HS-27A (cell line): ENCODE measurements around the gene TMUB1.
"Not testable (repeated sequence)": the region's sequence is repeated elsewhere in the genome, so short reads cannot be mapped to it uniquely, and the experiment has no call there.

Experiments used
- DNase-seq: peaks from one replicate; pipeline ENCODE4 v3.0.0-alpha.2; 2012; ENCODE audit warnings: low read depth, missing footprints

The TMUB1 gene

GRCh38 chr7:151053096-151053495, 30.2 kb downstream of the TMUB1 start:
- no peak for DNase-seq

GRCh38 chr7:151051108-151051507, 32.2 kb downstream of the TMUB1 start:
- DNase-seq = no peak

DNA sequence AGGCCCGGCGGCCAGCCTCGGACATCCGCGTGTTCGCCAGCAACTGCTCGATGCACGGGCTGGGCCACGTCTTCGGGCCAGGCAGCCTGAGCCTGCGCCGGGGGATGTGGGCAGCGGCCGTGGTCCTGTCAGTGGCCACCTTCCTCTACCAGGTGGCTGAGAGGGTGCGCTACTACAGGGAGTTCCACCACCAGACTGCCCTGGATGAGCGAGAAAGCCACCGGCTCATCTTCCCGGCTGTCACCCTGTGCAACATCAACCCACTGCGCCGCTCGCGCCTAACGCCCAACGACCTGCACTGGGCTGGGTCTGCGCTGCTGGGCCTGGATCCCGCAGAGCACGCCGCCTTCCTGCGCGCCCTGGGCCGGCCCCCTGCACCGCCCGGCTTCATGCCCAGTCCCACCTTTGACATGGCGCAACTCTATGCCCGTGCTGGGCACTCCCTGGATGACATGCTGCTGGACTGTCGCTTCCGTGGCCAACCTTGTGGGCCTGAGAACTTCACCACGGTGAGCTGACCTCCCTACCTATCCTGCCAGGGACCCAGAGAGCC, 34.3 kb downstream of the TMUB1 start:
- no peak for DNase-seq

DNA sequence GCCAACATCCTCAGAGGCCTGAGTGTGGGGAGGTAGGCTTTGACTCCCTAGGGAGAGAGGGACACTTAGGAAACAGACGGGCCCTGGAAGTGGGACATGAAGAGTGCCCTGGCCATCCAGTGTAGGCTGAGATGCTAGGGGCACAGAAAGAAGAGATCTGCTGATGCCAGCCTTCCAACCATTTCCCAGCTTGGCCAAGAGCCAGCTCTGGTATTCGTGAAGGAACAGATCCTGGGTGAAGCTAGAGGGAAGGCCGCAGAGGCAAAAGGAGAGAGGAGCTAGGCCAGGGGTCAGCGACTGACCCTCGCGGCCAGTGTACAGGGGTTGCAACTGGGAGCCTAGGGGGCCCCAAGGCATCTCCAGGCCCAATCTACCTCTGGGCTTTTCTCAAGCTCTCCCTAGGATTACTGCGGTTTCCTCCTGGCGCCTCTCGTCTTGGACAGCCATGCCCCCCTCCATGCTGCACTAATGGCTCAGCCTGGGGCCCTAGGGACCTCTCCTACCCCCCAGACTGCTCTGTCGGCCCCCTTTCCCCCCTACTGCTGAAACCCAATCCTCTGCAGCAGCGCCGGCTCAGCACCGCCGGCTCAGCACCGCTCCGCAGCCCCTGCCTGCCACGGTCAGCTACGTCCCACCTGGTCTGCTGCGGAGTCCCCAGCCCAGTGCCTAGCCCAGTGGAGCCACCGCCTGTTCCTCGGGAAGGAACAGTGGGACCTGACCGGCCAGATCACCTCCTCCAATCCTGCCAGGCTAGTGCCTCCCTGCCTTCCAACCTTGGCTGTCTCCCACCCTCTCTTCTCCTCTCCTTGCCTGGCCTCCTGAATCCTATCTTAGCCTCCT, 35.1 kb downstream of the TMUB1 start, which contains the start of gene ASIC3:
Gene ASIC3, plus strand, starts transcription at position 556 of the 840 bp plus-strand sequence. CDS start 355 bp downstream, outside the sequence.
- no peak for DNase-seq

GRCh38 chr7:151046603-151047573, 36.4 kb downstream of the TMUB1 start:
- DNase-seq = no peak

GRCh38 chr7:151045967-151046366, 37.3 kb downstream of the TMUB1 start:
- DNase-seq = no peak

DNA sequence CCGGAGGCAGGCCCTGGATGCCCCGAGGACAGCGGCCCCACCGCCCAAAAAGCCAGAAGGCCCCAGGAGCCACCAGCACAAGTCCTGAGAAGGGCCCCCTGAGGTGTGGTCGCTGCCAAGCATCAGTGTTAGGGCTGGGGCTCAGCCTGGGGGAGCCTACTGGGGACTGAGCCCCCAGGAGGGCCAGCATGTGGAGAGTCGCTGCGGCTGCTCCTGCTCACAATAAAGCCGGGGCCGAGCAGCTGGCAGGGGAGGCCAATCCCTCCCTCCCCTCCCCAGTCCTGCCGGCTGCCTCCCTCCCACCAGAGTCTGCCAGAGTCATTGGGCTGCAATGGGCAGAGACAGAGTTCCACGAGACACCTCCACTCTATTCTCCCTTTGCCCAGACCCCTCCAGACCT, 38.0 kb downstream of the TMUB1 start:
- DNase-seq = no peak

- no peak for DNase-seq
Measured at GRCh38 chr7:151043959-151044358, 39.3 kb downstream of the TMUB1 start.

GRCh38 chr7:151043449-151043848, 39.8 kb downstream of the TMUB1 start:
- not testable (repeated sequence) for DNase-seq

GRCh38 chr7:151040616-151041375, 42.5 kb downstream of the TMUB1 start:
- DNase-seq = no peak

DNA sequence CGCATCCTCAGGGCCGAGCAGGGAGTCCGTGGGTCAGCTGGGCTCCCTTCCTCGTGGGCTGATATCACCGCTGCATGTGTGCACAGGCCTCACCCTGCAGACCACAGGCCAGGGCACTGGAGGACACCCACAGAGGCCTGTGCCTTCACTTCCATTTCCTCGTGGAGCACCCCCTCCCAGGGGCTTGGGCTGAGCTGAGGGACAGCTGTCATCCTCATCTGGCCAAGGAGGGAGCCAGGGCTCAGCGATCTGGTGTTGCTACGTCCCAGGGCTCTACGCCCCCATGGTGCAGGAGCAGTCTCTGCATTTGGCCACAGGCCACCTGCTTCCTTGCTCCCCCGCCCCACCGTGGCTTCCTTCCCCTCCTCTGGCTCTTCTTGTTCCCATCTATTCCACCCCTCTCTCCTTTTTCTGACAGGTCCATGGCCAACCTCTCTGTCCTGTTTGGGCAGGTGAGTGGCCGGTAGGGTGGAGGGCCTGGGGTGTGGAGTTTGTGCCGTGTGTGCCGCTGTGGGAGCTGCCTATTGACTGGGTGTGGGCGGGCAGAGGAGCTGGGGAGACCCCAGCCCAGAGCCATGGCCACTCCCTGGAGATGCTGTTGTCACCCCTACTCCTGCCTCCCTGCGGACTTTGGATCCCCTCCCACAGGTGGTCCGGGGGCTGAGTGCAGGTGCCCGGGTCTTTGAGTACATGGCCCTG, 43.3 kb downstream of the TMUB1 start:
- DNase-seq = no peak

- peak; percentile 65 for DNase-seq
Measured at GRCh38 chr7:151038951-151039849, 44.1 kb downstream of the TMUB1 start.

- no peak for DNase-seq
Measured at GRCh38 chr7:151035902-151036301, 47.4 kb downstream of the TMUB1 start.

DNA sequence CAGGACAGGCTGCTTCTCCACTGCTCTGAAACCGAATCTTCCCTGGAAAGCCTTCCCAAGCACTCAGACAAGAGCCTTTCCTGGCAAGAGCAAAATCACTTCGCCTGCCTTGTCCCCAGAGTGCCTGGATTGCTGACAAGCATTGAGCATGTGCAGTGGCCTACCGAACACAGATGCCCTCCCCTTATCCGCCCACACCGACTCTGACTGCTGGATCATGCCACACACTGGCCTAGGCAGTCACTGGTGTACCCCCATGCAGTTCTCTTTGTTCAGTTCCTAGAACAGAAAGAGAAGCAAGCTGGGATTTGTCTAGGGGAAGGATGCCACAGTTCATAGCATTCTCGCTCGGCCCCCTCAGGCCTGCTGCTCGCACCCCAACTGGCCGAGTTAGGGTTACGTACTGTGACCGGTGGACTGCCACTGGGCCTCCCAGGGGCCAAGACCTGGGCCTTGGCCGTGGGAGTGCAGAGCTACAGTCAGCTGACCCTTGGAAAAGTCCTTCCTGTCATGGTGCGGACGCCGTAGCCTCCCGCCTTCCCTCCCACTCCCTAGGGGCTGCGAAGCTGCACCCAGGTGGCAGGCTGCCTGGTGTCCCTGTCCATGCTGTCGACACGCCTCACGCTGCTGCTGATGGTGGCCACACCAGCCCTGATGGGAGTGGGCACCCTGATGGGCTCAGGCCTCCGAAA, 48.1 kb downstream of the TMUB1 start:
- no peak for DNase-seq

DNA sequence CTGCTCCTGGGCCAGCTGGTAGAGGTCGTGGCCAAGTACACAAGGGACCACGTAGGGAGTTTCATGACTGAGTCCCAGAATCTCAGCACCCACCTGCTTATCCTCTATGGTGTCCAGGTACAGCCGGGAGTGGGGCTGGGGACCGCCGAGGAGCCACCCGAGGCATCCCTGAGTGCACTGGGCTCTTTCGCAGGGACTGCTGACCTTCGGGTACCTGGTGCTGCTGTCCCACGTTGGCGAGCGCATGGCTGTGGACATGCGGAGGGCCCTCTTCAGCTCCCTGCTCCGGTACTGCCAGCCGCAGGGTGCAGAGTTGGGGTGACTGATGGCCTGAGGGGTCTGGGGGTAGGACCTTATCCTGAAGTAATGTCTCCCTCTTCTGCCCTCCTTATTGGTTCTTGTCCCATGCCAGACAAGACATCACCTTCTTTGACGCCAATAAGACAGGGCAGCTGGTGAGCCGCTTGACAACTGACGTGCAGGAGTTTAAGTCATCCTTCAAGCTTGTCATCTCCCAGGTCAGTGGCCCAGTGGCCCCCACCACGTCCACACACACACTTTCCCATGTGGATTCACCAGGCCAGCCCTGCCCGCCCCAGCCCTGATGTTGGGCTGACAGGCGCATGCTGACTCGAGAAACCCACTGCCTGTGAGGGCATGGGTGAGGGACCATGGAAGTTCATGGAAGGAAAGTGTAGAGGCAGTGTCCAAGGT, 48.8 kb downstream of the TMUB1 start:
- DNase-seq = no peak

DNA sequence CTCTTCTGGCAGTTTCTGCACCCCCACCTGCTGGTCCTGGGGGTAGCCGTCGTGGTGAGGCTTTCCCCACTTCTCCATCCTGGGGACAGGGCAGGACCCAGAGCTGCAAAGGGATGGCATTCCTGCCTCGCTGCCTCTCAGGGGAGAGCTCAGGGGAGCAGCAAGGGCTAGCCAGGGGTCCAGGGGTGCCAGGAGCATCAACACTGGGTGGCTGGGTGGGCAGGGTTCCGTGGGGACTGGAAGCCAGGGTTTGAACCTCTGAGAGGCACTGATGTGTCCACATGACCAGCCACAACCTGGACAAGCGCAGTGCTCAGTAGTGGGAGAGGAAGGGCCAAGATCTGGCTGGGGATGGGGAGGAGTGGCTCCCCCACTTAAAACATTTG, 49.4 kb downstream of the TMUB1 start:
- no peak for DNase-seq

DNA sequence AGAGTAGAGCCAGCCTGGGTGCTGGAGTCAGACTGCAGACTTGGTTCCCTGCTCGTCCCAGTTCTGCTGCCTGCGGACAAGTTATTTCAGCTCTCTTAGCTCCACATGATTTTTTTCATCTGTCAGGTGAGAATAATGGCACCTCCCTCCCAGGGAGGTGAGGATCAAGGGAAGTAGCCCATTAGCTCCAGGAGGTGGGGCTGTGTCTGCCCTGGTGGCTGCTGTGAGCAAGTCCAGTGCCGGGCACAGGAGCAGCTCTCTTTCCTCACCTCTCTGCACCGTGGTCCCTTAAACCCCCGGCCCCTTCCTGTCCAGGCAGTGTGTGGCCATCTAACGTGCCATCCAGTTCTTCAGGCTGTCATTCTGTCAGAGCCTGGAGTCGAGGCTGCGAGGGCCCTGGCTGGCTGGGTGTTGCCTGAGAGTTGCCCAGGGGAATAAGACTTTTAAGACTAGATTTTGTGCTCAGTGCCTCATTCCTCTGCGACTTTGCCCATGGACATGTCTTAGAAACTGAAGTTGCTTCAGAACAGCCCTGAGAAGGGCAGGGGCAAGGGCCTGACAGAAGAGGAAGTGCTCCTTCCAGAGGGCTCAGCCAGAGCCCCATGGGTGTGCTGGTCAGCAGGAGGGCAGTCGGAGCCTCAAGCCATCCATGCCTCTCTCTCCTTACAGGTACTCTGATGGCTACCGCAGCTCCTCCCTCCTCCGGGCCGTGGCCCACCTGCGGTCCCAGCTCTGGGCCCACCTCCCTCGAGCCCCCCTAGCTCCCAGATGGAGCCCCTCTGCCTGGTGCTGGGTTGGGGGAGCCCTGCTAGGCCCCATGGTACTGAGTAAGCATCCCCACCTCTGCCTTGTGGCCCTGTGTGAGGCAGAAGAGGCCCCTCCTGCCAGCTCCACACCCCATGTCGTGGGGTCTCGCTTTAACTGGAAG, 50.1 kb downstream of the TMUB1 start:
- no peak for DNase-seq
